Endothelial cell of umbilical vein (primary cell): ENCODE results near the gene IGSF3. TPM values are rescaled to one million over a fixed set of nuclear protein-coding genes. Genes with fewer than 3 reads are reported as not detected.

Experiments used
- BruUV-seq: library from RNA; stranded (reverse); fragments of 400-500 nt; replicated peaks from 2 replicates; lab custom pipeline; 2021; lab: Mats Ljungman, UMichigan
- CTCF ChIA-PET: fragments of 300-600, 350-600 bp; sonication (Branson Sonifier 250); formaldehyde crosslinking; loops from one replicate; lab custom pipeline; 2021; ENCODE audit warnings: antibody characterized with exemption, inconsistent platforms; lab: Charles Lee
- POLR2A ChIA-PET: fragments of 300-600, 350-600 bp; sonication (Branson Sonifier 250); formaldehyde crosslinking; loops from one replicate; lab custom pipeline; 2021; ENCODE audit warnings: antibody characterized with exemption, inconsistent platforms; lab: Charles Lee
- DNase-seq: peaks from one replicate; pipeline ENCODE4 v3.0.0-alpha.2; 2011; ENCODE audit warnings: low read depth, low spot score
- FAIRE-seq: peaks from 2 replicates; lab custom pipeline; 2011; peaks lifted over from hg19 to GRCh38; lab: Jason Lieb, UNC
- H2AFZ ChIP-seq: 2 replicates; pipeline ENCODE4 v1.6.0; 2012; ENCODE audit warnings: low read depth, low read length, control low read depth, inconsistent platforms
- H3K27ac ChIP-seq: 2 replicates; pipeline ENCODE4 v1.5.1; 2011; ENCODE audit warnings: low read depth, mild to moderate bottlenecking, control low read depth, low read length, moderate library complexity; ENCODE audit not compliant: insufficient read depth
- H3K27me3 ChIP-seq, 2 experiments: 2 replicates each; pipeline versions ENCODE4 v1.6.0 to v1.6.1; 2011; ENCODE audit warnings: low read length in 2 of 2, mixed read lengths in 1 of 2; ENCODE audit not compliant: control insufficient read depth in 2 of 2, insufficient read depth in 2 of 2
- H3K36me3 ChIP-seq, 2 experiments: 2 replicates in 1 of 2; 3 replicates in 1 of 2; pipeline ENCODE4 v1.5.1; 2011; ENCODE audit warnings: low read length in 2 of 2, mild to moderate bottlenecking in 1 of 2, moderate library complexity in 1 of 2; ENCODE audit not compliant: control insufficient read depth in 2 of 2, insufficient read depth in 2 of 2; ENCODE audit errors: extremely low read depth in 1 of 2
- H3K4me1 ChIP-seq: 3 replicates; pipeline ENCODE4 v1.5.1; 2011; ENCODE audit warnings: mild to moderate bottlenecking, low read length; ENCODE audit not compliant: control insufficient read depth, insufficient read depth; ENCODE audit errors: extremely low read depth
- H3K4me2 ChIP-seq: 2 replicates; pipeline ENCODE4 v1.6.1; 2011; ENCODE audit warnings: low read length, control low read depth, mixed read lengths; ENCODE audit not compliant: insufficient read depth
- H3K4me3 ChIP-seq, 3 experiments: fragments of 200-600 bp in 1 of 3; sonication (generic), shearing (Covaris generic) in 1 of 3; replicated peaks in 1 of 3; 2 replicates each; pipeline ENCODE4 v1.5.1; 2011 to 2016; ENCODE audit warnings: control low read depth in 3 of 3, low read length in 3 of 3, mild to moderate bottlenecking in 2 of 3, inconsistent platforms in 1 of 3, low read depth in 1 of 3, moderate library complexity in 1 of 3; ENCODE audit not compliant: insufficient read depth in 1 of 3
- H3K79me2 ChIP-seq: 2 replicates; pipeline ENCODE4 v1.6.0; 2012; ENCODE audit warnings: low read length, inconsistent platforms; ENCODE audit not compliant: control insufficient read depth, insufficient read depth
- H3K9ac ChIP-seq: replicated peaks from 2 replicates; pipeline ENCODE3; 2011; ENCODE audit warnings: low read length, control low read depth; ENCODE audit not compliant: insufficient read depth; ENCODE audit errors: extremely low read depth
- H3K9me1 ChIP-seq: replicated peaks from 3 replicates; pipeline ENCODE4 v1.6.0; 2011; ENCODE audit warnings: mild to moderate bottlenecking, low read length; ENCODE audit not compliant: control insufficient read depth, insufficient read depth; ENCODE audit errors: extremely low read depth
- H3K9me3 ChIP-seq: replicated peaks from 2 replicates; pipeline ENCODE4 v1.5.1; 2012; ENCODE audit warnings: low read length, inconsistent platforms; ENCODE audit not compliant: control insufficient read depth, insufficient read depth
- H4K20me1 ChIP-seq: replicated peaks from 2 replicates; pipeline ENCODE3; 2011; ENCODE audit warnings: mild to moderate bottlenecking, low read length; ENCODE audit not compliant: control insufficient read depth, insufficient read depth; ENCODE audit errors: extremely low read depth
- EZH2 ChIP-seq: IDR thresholded peaks from 2 replicates; pipeline ENCODE4 v1.6.1; 2012; ENCODE audit warnings: borderline replicate concordance, low read depth, mild to moderate bottlenecking, moderate library complexity, low read length, inconsistent platforms; ENCODE audit not compliant: severe bottlenecking
- FOS ChIP-seq: IDR thresholded peaks from 2 replicates; pipeline ENCODE4 v1.6.1; 2011; ENCODE audit warnings: mild to moderate bottlenecking, low read length, moderate library complexity, borderline replicate concordance; ENCODE audit not compliant: insufficient read depth
- GATA2 ChIP-seq: IDR thresholded peaks from 2 replicates; pipeline ENCODE4 v1.7.0; 2011; ENCODE audit warnings: low read depth, mild to moderate bottlenecking, moderate library complexity, mixed read lengths, low read length; ENCODE audit not compliant: insufficient read length, insufficient read depth
- JUN ChIP-seq: IDR thresholded peaks from 2 replicates; pipeline ENCODE4 v1.6.1; 2011; ENCODE audit warnings: borderline replicate concordance, low read depth; ENCODE audit not compliant: insufficient read length, insufficient read depth
- MAX ChIP-seq: IDR thresholded peaks from 2 replicates; pipeline ENCODE4 v1.6.1; 2011; ENCODE audit not compliant: insufficient read depth, insufficient read length
- MYC ChIP-seq: IDR thresholded peaks from one replicate; pipeline ENCODE4 v1.6.1; 2011; ENCODE audit warnings: mild to moderate bottlenecking, low read depth, low read length
- POLR2A ChIP-seq: IDR thresholded peaks from 2 replicates; pipeline ENCODE4 v1.6.1; 2012; ENCODE audit warnings: low read depth, mild to moderate bottlenecking, control low read depth, low read length
- POLR2AphosphoS5 ChIP-seq: IDR thresholded peaks from 2 replicates; pipeline ENCODE4 v1.6.1; 2012; ENCODE audit warnings: low read depth, mild to moderate bottlenecking, control low read depth, low read length, moderate library complexity; ENCODE audit not compliant: insufficient read depth
- dilution Hi-C: fragments of 300-500 bp; cut with MboI; formaldehyde crosslinking; loops from one replicate; pipeline ENCODE4 v1.15.0; 2019; ENCODE audit warnings: low sequenced_read_pairs; ENCODE audit not compliant: extremely low pct_ligation_motif_present
- intact Hi-C: fragments of 100-400 bp; cut with micrococcal nuclease; formaldehyde crosslinking; loops from one replicate; pipeline ENCODE4 v1.10.0; 2022
- polyA plus RNA-seq, 4 experiments: library from polyadenylated mRNA; depleted of rRNA in 3 of 4; stranded (reverse) in 3 of 4; unstranded in 1 of 4; fragments of >200 nt; gene quantifications; 2 replicates each; pipeline versions ENCODE4 v1.2.1 to v1.2.3, GENCODE V29; 2011 to 2012; ENCODE audit warnings: missing spikeins in 1 of 4
- total RNA-seq: library from RNA; stranded (reverse); gene quantifications from 2 replicates; pipeline ENCODE4 v1.2.3, GENCODE V29; 2021
- TF ChIP-seq, protein P1 (sequence below), 2 donors: IDR thresholded peaks; 1 replicate in 1 of 2; 2 replicates in 1 of 2; pipeline ENCODE4 v1.5.1; 2011; ENCODE audit warnings: low read length in 2 of 2, mild to moderate bottlenecking in 2 of 2, moderate library complexity in 2 of 2, control low read depth in 1 of 2, inconsistent platforms in 1 of 2, low read depth in 1 of 2; ENCODE audit not compliant: insufficient read depth in 1 of 2; ENCODE audit errors: extremely low read depth in 1 of 2

Gene IGSF3
- total and polyA plus RNA-seq, 2 donors (not counting 3 experiments of a cell fraction or from before 2014, with no cell fraction given): 0.63 to 2.2 TPM

GRCh38 chr1:116532671-116533428, 134.7 kb downstream of the IGSF3 start:
- no TSS peak for BruUV-seq
- no peaks in the 10 kb centered on the region for H3K36me3 ChIP-seq
- intact Hi-C loops (no loop called here), dilution Hi-C loops (no loop called here)
- H2AFZ ChIP-seq: no peak overlapping the region
- H3K4me1 ChIP-seq: no peaks in the 10 kb centered on the region
- H3K9me1 ChIP-seq: no peaks in the 10 kb centered on the region
- H4K20me1 ChIP-seq: no peaks in the 10 kb centered on the region
- FAIRE-seq (no peak), DNase-seq (no peak)
- no peak overlapping the region for H3K27ac ChIP-seq
- CTCF ChIA-PET: no interaction called here
- no peaks in the 10 kb centered on the region for H3K9me3 ChIP-seq
- H3K79me2 ChIP-seq: no peaks in the 10 kb centered on the region
- no peaks in the 10 kb centered on the region for H3K27me3 ChIP-seq
- H3K9ac ChIP-seq: no peak overlapping the region
- H3K4me3 ChIP-seq: no peak overlapping the region
- POLR2A ChIA-PET: no interaction called here
- TF ChIP-seq, protein P1, sequence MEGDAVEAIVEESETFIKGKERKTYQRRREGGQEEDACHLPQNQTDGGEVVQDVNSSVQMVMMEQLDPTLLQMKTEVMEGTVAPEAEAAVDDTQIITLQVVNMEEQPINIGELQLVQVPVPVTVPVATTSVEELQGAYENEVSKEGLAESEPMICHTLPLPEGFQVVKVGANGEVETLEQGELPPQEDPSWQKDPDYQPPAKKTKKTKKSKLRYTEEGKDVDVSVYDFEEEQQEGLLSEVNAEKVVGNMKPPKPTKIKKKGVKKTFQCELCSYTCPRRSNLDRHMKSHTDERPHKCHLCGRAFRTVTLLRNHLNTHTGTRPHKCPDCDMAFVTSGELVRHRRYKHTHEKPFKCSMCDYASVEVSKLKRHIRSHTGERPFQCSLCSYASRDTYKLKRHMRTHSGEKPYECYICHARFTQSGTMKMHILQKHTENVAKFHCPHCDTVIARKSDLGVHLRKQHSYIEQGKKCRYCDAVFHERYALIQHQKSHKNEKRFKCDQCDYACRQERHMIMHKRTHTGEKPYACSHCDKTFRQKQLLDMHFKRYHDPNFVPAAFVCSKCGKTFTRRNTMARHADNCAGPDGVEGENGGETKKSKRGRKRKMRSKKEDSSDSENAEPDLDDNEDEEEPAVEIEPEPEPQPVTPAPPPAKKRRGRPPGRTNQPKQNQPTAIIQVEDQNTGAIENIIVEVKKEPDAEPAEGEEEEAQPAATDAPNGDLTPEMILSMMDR (IDR thresholded peaks at IDR 0.05; ENCODE audit: extremely low read depth in 1 of 2, insufficient read depth in 1 of 2, low read depth in 1 of 2, low read length in 2 of 2): no peak
- TF ChIP-seq MAX: no peak
- TF ChIP-seq EZH2: no peak
- TF ChIP-seq JUN: no peak
- no peak for TF ChIP-seq GATA2
- no peak for TF ChIP-seq POLR2A
- no peak for TF ChIP-seq POLR2AphosphoS5
- no peak for TF ChIP-seq FOS
- no peak for TF ChIP-seq MYC
- H3K4me2 ChIP-seq: no peak overlapping the region
